Measurements from ENCODE around the gene ATP11A. TPM values are rescaled to one million over a fixed set of nuclear protein-coding genes. Genes with fewer than 3 reads are reported as not detected.

ATP11A gene
- total RNA-seq, 2 experiments from 2014 or later: 28.8 to 30.2 TPM

DNA sequence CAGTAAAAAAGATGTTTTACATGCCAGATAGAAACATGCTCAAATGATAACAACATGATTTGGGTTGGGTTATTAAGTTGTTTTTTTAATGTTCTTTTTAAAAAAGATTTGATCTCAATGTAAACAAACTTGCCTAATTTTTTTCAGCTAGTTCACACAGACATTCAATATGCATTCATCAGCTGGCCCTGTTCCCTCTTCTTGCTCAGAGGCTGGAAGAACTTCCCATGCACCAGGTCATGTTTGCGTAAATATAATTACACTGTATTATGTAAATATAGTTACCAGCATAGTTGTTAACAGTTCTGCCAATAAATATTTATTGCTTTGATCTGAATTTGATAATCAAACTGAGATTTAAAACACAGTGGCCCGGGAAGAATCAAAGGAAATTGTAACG lies 70.6 kb downstream of the ATP11A start:
- TF ChIP-seq, protein P1, sequence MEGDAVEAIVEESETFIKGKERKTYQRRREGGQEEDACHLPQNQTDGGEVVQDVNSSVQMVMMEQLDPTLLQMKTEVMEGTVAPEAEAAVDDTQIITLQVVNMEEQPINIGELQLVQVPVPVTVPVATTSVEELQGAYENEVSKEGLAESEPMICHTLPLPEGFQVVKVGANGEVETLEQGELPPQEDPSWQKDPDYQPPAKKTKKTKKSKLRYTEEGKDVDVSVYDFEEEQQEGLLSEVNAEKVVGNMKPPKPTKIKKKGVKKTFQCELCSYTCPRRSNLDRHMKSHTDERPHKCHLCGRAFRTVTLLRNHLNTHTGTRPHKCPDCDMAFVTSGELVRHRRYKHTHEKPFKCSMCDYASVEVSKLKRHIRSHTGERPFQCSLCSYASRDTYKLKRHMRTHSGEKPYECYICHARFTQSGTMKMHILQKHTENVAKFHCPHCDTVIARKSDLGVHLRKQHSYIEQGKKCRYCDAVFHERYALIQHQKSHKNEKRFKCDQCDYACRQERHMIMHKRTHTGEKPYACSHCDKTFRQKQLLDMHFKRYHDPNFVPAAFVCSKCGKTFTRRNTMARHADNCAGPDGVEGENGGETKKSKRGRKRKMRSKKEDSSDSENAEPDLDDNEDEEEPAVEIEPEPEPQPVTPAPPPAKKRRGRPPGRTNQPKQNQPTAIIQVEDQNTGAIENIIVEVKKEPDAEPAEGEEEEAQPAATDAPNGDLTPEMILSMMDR (IDR thresholded peaks at IDR 0.05): no peak
- no peak overlapping the region for H3K27ac Mint-ChIP-seq
- CTCF ChIA-PET: no interaction called here

GRCh38 chr13:112760931-112761330 lies 71.1 kb downstream of the ATP11A start:
- H3K4me3 Mint-ChIP-seq: no peak overlapping the region
- H3K27ac Mint-ChIP-seq: no peak overlapping the region
- peaks cover 2% of the 10 kb centered on the region for H3K4me1 Mint-ChIP-seq (ENCODE audit: low read depth)
- peaks cover 2% of the 10 kb centered on the region for H3K9me3 Mint-ChIP-seq
- TF ChIP-seq, protein P1 (IDR thresholded peaks at IDR 0.05): no peak
- DNase-seq (no peak), ATAC-seq (no peak)
- H3K27me3 Mint-ChIP-seq: no peaks in the 10 kb centered on the region
- intact Hi-C loops (cut with micrococcal nuclease): no loop called here
- CTCF ChIA-PET: no interaction called here
- POLR2A ChIA-PET: no interaction called here
- H3K36me3 Mint-ChIP-seq (ENCODE audit: low read depth): peaks cover 3% of the 10 kb centered on the region

More for the DNA sequence above, 70.6 kb downstream of the ATP11A start:
- no peaks in the 10 kb centered on the region for H3K9me3 Mint-ChIP-seq
- no peaks in the 10 kb centered on the region for H3K4me1 Mint-ChIP-seq (ENCODE audit: low read depth)
- no peaks in the 10 kb centered on the region for H3K27me3 Mint-ChIP-seq
- no peak overlapping the region for H3K4me3 Mint-ChIP-seq
- ATAC-seq (no peak), DNase-seq (no peak)
- intact Hi-C loops (cut with micrococcal nuclease): no loop called here
- POLR2A ChIA-PET: no interaction called here
- peaks cover 2% of the 10 kb centered on the region for H3K36me3 Mint-ChIP-seq (ENCODE audit: low read depth)

- H3K27ac Mint-ChIP-seq: no peak overlapping the region
- H3K27me3 Mint-ChIP-seq: no peaks in the 10 kb centered on the region
- POLR2A ChIA-PET: interaction anchor here (1.2 kb wide), 1 partner anchor 29 kb away, joined by 4 read pairs; no protein-coding TSS in a partner anchor
- H3K4me3 Mint-ChIP-seq: no peak overlapping the region
- peaks cover 4% of the 10 kb centered on the region for H3K9me3 Mint-ChIP-seq
- no peak for DNase-seq
- TF ChIP-seq, protein P1 (IDR thresholded peaks at IDR 0.05): no peak
- peaks cover 7% of the 10 kb centered on the region for H3K4me1 Mint-ChIP-seq (ENCODE audit: low read depth)
- no peak for ATAC-seq
- intact Hi-C loops (cut with micrococcal nuclease): no loop called here
- peaks cover 5% of the 10 kb centered on the region for H3K36me3 Mint-ChIP-seq (ENCODE audit: low read depth)
- CTCF ChIA-PET: no interaction called here
Measured at GRCh38 chr13:112761701-112762689, 72.2 kb downstream of the ATP11A start.

DNA sequence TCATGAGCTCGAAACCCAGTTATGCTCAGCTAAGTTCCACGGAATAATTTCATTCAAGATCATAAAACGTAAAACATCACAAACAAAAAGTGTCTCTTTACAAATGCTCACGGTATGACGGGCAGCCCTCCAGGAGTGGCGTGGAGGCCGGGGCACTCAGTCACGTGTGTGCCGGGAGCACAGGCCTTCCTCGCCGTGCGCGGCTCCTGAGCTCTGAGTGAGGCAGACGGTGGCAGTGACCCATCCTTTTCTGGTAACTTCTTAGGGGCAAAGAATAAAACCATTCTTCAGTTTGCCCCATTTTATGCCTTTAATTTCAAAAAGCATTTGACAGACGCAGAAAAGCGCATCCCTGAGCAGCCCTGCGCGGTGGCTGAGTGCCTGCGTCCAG lies 72.8 kb downstream of the ATP11A start:
- H3K27me3 Mint-ChIP-seq: no peaks in the 10 kb centered on the region
- CTCF ChIA-PET: no interaction called here
- no peak overlapping the region for H3K4me3 Mint-ChIP-seq

More for the DNA sequence above, 72.8 kb downstream of the ATP11A start:
- Mint-ChIP-seq H3K9me3 (peaks cover 4% of the 10 kb centered on the region), H3K36me3 (ENCODE audit: low read depth) (peaks cover 3% of the 10 kb centered on the region), H3K27ac (no peak overlapping the region), H3K4me1 (ENCODE audit: low read depth) (peaks cover 10% of the 10 kb centered on the region)
- intact Hi-C loops (cut with micrococcal nuclease): no loop called here
- no peak for DNase-seq
- POLR2A ChIA-PET: interaction anchor here (1.2 kb wide), 1 partner anchor 30 kb away, joined by 4 read pairs; no protein-coding TSS in a partner anchor
- TF ChIP-seq, protein P1 (IDR thresholded peaks at IDR 0.05): no peak
- no peak for ATAC-seq
